ENCODE data around the gene RANBP3L.

RANBP3L gene

DNA sequence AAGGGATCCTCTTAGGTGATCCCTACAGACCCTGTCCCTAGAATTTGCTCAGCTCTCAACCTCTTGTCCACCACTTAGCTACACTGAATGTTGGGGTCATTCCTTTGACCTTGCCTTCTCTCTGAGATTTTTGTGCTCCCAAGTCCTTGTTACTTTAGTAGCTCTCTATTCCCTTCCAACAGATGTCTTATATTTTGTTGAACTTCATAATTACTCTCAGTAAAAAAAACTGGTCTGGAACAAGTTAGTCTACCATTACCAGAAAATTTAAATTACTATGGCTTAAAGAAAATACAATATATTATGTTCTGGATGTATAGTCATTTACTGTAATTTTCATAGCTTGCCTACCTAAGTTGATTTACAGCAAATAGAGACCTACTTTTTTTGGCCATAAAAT lies 23.5 kb upstream of the RANBP3L start:
- peaks cover 9% of the 10 kb centered on the region for H3K9me3 Mint-ChIP-seq
- H3K4me3 Mint-ChIP-seq, result no peak overlapping the region
- H3K27me3 Mint-ChIP-seq (ENCODE audit: low read depth), result no peaks in the 10 kb centered on the region
- H3K4me1 Mint-ChIP-seq, result peaks cover 20% of the 10 kb centered on the region
- H3K27ac Mint-ChIP-seq, result peak overlapping the region; percentile 72 to 94 (median 82)
- no peaks in the 10 kb centered on the region for H3K36me3 Mint-ChIP-seq (ENCODE audit: low read depth)
- TF ChIP-seq, protein P1, sequence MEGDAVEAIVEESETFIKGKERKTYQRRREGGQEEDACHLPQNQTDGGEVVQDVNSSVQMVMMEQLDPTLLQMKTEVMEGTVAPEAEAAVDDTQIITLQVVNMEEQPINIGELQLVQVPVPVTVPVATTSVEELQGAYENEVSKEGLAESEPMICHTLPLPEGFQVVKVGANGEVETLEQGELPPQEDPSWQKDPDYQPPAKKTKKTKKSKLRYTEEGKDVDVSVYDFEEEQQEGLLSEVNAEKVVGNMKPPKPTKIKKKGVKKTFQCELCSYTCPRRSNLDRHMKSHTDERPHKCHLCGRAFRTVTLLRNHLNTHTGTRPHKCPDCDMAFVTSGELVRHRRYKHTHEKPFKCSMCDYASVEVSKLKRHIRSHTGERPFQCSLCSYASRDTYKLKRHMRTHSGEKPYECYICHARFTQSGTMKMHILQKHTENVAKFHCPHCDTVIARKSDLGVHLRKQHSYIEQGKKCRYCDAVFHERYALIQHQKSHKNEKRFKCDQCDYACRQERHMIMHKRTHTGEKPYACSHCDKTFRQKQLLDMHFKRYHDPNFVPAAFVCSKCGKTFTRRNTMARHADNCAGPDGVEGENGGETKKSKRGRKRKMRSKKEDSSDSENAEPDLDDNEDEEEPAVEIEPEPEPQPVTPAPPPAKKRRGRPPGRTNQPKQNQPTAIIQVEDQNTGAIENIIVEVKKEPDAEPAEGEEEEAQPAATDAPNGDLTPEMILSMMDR (IDR thresholded peaks at IDR 0.05; ENCODE audit: unreplicated experiment in 3 of 3), result no peak

DNA sequence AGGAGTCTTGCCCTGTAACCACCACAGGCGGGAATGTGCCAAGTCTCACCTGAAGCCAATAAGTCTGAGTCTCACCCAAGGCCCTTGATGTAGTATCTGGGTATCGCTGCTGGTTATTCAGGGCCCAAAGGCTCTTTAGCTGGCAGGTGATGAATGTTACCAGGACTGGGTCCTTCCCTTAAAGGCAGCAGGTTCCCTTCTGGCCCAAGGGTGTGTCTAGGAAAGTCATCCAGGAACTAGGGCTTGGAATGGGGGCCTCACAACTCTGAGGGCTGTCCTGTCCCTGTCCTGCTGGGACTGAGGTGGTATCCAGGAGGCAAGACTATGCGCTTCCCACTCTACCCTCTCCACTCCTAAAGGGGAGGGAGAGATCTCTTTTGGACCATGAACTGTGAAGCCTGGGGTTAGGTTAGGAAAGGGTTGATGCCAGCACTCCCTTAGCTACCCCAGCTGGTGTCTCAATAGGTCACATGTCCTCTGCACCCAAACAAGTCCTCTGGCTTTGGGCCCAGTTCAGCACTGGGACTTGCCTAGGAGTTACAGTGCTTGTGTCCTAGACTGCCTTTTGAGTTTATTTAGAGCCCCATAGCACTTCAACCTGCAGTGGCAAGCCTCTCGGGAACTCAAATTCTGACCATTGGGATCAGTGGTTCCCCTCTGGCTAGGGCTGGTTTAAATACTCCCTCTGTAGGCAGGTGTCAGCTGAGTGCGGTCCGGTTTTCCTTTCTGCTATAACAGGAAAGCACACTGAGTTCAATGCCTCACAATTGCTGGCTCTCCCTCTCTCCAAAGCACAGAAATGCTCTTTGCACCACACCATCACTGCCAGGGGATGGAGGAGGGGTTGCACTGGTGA lies 22.5 kb upstream of the RANBP3L start:
- H3K36me3 Mint-ChIP-seq (ENCODE audit: low read depth), result no peaks in the 10 kb centered on the region
- peaks cover 9% of the 10 kb centered on the region for H3K9me3 Mint-ChIP-seq
- no peak overlapping the region for H3K4me3 Mint-ChIP-seq

DNA sequence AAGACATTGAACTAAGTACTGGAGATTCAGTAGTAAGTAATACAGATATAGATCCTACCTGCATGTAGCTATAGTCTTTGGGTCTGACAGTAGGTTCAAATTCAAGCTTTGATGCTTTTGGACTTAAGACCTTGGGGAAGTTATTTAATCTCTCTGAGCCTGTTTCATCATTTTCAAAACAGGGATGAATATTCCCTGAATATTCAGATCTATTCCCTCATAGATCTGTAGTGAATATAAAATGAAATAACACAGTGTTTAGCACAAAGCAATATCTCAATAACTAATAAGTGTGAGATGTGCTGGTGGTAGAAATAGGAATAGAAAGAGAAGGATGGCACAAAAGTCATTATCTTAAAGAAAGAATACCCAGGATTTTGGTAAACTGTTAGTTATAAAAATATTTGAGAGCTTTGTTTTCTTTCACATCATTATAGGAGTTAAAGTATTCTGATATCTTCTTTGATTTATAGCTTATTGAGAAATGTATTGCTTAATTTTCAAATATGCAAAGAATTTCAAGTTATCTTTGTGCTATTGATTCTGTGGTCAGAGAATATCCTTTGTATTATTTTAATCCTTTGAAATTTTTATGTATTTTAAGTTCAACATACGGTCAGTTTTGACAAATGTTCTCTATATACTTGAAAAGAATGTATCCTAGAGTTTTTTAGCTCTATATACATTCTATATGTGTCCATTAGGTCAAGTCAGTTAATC lies 11.4 kb upstream of the RANBP3L start:
- Mint-ChIP-seq H3K4me1 (no peaks in the 10 kb centered on the region), H3K9me3 (peaks cover 3% of the 10 kb centered on the region)

More for the DNA sequence above, 22.5 kb upstream of the RANBP3L start:
- TF ChIP-seq, protein P1 (IDR thresholded peaks at IDR 0.05; ENCODE audit: unreplicated experiment in 3 of 3), result no peak
- Mint-ChIP-seq H3K27me3 (ENCODE audit: low read depth) (no peaks in the 10 kb centered on the region), H3K4me1 (peaks cover 20% of the 10 kb centered on the region), H3K27ac (peak overlapping the region in 2 of 3 experiments; percentile 82 to 94)

DNA sequence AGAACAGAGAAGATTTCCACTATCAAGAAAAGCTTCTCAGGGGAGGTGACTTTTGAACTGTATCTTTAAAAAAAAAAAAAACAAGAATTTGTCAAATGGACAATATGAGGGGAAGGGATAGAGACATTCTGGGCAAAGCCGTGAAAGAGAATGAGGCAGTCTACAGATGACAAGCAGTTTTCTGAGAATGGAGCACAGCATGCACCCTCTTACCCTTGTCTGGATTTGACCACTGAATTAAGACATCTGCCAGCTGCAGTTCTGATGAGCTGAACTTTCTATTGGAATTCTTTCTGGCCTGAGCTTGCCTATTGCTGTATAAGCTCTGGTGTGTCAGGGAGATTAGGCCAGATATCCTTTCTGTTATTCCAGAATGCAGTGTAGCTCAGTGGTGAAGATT lies 10.3 kb upstream of the RANBP3L start:
- Mint-ChIP-seq H3K27ac (no peak overlapping the region), H3K36me3 (ENCODE audit: low read depth) (no peaks in the 10 kb centered on the region)

More for the DNA sequence above, 11.4 kb upstream of the RANBP3L start:
- no peaks in the 10 kb centered on the region for H3K36me3 Mint-ChIP-seq (ENCODE audit: low read depth)
- TF ChIP-seq, protein P1 (IDR thresholded peaks at IDR 0.05; ENCODE audit: unreplicated experiment in 3 of 3), result no peak
- no peaks in the 10 kb centered on the region for H3K27me3 Mint-ChIP-seq (ENCODE audit: low read depth)
- no peak overlapping the region for H3K27ac Mint-ChIP-seq
- H3K4me3 Mint-ChIP-seq, result no peak overlapping the region

DNA sequence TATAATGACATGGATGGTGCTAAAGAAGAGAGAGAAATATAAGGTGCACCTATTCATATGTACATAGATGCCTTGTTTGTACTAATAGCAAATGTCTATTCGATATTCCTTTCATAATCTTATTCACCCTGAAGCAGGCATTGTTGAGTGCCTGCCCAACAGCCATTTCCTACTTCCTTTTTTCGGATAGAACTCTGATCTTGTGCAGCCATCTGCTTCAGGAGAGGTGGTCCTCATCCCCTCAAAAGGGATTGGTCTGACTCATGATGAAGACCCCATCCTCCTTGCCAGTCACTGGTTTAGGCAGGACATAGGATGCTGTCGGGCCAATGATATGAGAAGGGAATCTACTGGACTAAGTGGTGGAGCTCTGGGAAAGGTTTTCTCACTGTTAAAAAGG lies 8.4 kb upstream of the RANBP3L start:
- Mint-ChIP-seq H3K4me3 (no peak overlapping the region), H3K9me3 (no peaks in the 10 kb centered on the region), H3K27ac (no peak overlapping the region), H3K27me3 (ENCODE audit: low read depth) (no peaks in the 10 kb centered on the region), H3K4me1 (no peaks in the 10 kb centered on the region), H3K36me3 (ENCODE audit: low read depth) (no peaks in the 10 kb centered on the region)
- TF ChIP-seq, protein P1 (IDR thresholded peaks at IDR 0.05; ENCODE audit: unreplicated experiment in 3 of 3), result no peak

More for the DNA sequence above, 10.3 kb upstream of the RANBP3L start:
- TF ChIP-seq, protein P1 (IDR thresholded peaks at IDR 0.05; ENCODE audit: unreplicated experiment in 3 of 3), result no peak
- no peaks in the 10 kb centered on the region for H3K4me1 Mint-ChIP-seq
- H3K4me3 Mint-ChIP-seq, result no peak overlapping the region
- H3K27me3 Mint-ChIP-seq (ENCODE audit: low read depth), result no peaks in the 10 kb centered on the region
- peaks cover 3% of the 10 kb centered on the region for H3K9me3 Mint-ChIP-seq
